Hepatocyte (in vitro differentiated cells): ENCODE results near the gene ITPK1. TPM values are rescaled to one million over a fixed set of nuclear protein-coding genes. Genes with fewer than 3 reads are reported as not detected.

ENCODE experiments used
- DNase-seq: peaks from one replicate; pipeline ENCODE4 v3.0.0-alpha.2; 2016; ENCODE audit warnings: low spot score
- H2AFZ ChIP-seq: fragments of 200-600 bp; sonication (generic); 2 replicates; pipeline ENCODE4 v1.6.0; 2016; ENCODE audit warnings: antibody characterized with exemption, mild to moderate bottlenecking
- H3K27ac ChIP-seq: fragments of 200-600 bp; sonication (generic); 2 replicates; pipeline ENCODE4 v1.5.1; 2016; ENCODE audit warnings: mild to moderate bottlenecking
- H3K27me3 ChIP-seq: fragments of 200-600 bp; sonication (generic); 2 replicates; pipeline ENCODE4 v1.6.1; 2016
- H3K36me3 ChIP-seq: fragments of 200-600 bp; sonication (generic); replicated peaks from 2 replicates; pipeline ENCODE4 v1.5.1; 2016; ENCODE audit warnings: low read depth; ENCODE audit not compliant: insufficient read depth
- H3K4me1 ChIP-seq: fragments of 200-600 bp; sonication (generic); 2 replicates; pipeline ENCODE4 v1.5.1; 2016; ENCODE audit warnings: mild to moderate bottlenecking, moderate library complexity; ENCODE audit not compliant: insufficient read depth
- H3K4me2 ChIP-seq: fragments of 200-600 bp; sonication (generic); 2 replicates; pipeline ENCODE4 v1.6.0; 2016
- H3K4me3 ChIP-seq: fragments of 200-600 bp; sonication (generic); 2 replicates; pipeline ENCODE4 v1.5.1; 2016; ENCODE audit warnings: mild to moderate bottlenecking
- H3K79me2 ChIP-seq: fragments of 200-600 bp; sonication (generic); 2 replicates; pipeline ENCODE4 v1.6.0; 2017; ENCODE audit warnings: mild to moderate bottlenecking
- H3K9me2 ChIP-seq: fragments of 200-600 bp; sonication (generic); replicated peaks from 2 replicates; pipeline ENCODE4 v1.6.0; 2017; ENCODE audit warnings: mild to moderate bottlenecking; ENCODE audit not compliant: insufficient read depth
- H3K9me3 ChIP-seq: fragments of 200-600 bp; sonication (generic); 2 replicates; pipeline ENCODE4 v1.5.1; 2016; ENCODE audit warnings: low read depth, mild to moderate bottlenecking
- H4K20me1 ChIP-seq: fragments of 200-600 bp; sonication (generic); 2 replicates; pipeline ENCODE4 v1.6.0; 2016; ENCODE audit warnings: mild to moderate bottlenecking; ENCODE audit not compliant: insufficient read depth, poor library complexity, severe bottlenecking
- CTCF ChIP-seq: fragments of 200-600 bp; sonication (generic); IDR thresholded peaks from 2 replicates; pipeline ENCODE4 v1.5.1; 2016; ENCODE audit warnings: antibody characterized with exemption, mild to moderate bottlenecking; ENCODE audit not compliant: poor library complexity
- EZH2 ChIP-seq: fragments of 200-600 bp; sonication (generic); IDR thresholded peaks from 2 replicates; pipeline ENCODE4 v1.6.1; 2016; ENCODE audit warnings: antibody characterized with exemption, mild to moderate bottlenecking, borderline replicate concordance
- EZH2phosphoT487 ChIP-seq: fragments of 200-600 bp; sonication (generic); IDR thresholded peaks from one replicate; pipeline ENCODE4 v1.6.1; 2018; ENCODE audit warnings: antibody characterized with exemption, mild to moderate bottlenecking, low read depth, moderate library complexity; ENCODE audit not compliant: unreplicated experiment, severe bottlenecking
- WGBS: methylation state at CpG from one replicate; pipeline ENCODE4 v1.1.6; 2016; ENCODE audit warnings: low lambda C conversion rate; ENCODE audit errors: missing lambda C conversion rate; 5-methylcytosine and 5-hydroxymethylcytosine counted together
- polyA plus RNA-seq: library from polyadenylated mRNA; unstranded; fragments of >200 nt; fragmentation: Nextera tagmentation; extraction: Ambion mirVana; gene quantifications from 2 replicates; pipeline ENCODE4 v1.2.1, GENCODE V29; 2016
- total RNA-seq: library from RNA; depleted of rRNA; stranded (reverse); fragments of >200 nt; gene quantifications from 2 replicates; pipeline ENCODE4 v1.2.3, GENCODE V29; 2014

ITPK1 gene
- total and polyA plus RNA-seq, 2 experiments from 2014 or later = 49.8 to 66.7 TPM

GRCh38 chr14:93120517-93120916 is 4.8 kb upstream of the ITPK1 start:
- no peak overlapping the region for H3K4me2 ChIP-seq
- no peaks in the 10 kb centered on the region for H3K27me3 ChIP-seq
- no peaks in the 10 kb centered on the region for H4K20me1 ChIP-seq
- TF ChIP-seq EZH2 = no peak
- no peak for TF ChIP-seq CTCF
- no peak for TF ChIP-seq EZH2phosphoT487
- no peaks in the 10 kb centered on the region for H3K79me2 ChIP-seq
- no peak overlapping the region for H3K4me3 ChIP-seq
- no peak overlapping the region for H2AFZ ChIP-seq
- H3K9me3 ChIP-seq = no peaks in the 10 kb centered on the region
- H3K27ac ChIP-seq = no peak overlapping the region
- peaks cover 7% of the 10 kb centered on the region for H3K4me1 ChIP-seq
- no peaks in the 10 kb centered on the region for H3K36me3 ChIP-seq
- 94% methylated on average over 4 of the region's 4 CpGs for WGBS
- H3K9me2 ChIP-seq = no peaks in the 10 kb centered on the region
- DNase-seq = no peak

GRCh38 chr14:93116676-93117200 is 1.0 kb upstream of the ITPK1 start:
- Histone ChIP-seq H3K27me3 (no peaks in the 10 kb centered on the region), H3K9me2 (no peaks in the 10 kb centered on the region), H3K4me2 (peak overlapping the region; percentile 86), H3K9me3 (no peaks in the 10 kb centered on the region), H3K4me3 (peak overlapping the region; percentile 73), H4K20me1 (peaks cover 9% of the 10 kb centered on the region), H3K36me3 (no peaks in the 10 kb centered on the region), H3K27ac (peak overlapping the region; percentile 100), H3K79me2 (peaks cover 25% of the 10 kb centered on the region), H3K4me1 (peaks cover 18% of the 10 kb centered on the region), H2AFZ (peak overlapping the region; percentile 96)
- no peak for DNase-seq
- TF ChIP-seq EZH2phosphoT487 (no peak), CTCF (no peak), EZH2 (no peak)
- WGBS = 91% methylated on average over 11 of the region's 11 CpGs

DNA sequence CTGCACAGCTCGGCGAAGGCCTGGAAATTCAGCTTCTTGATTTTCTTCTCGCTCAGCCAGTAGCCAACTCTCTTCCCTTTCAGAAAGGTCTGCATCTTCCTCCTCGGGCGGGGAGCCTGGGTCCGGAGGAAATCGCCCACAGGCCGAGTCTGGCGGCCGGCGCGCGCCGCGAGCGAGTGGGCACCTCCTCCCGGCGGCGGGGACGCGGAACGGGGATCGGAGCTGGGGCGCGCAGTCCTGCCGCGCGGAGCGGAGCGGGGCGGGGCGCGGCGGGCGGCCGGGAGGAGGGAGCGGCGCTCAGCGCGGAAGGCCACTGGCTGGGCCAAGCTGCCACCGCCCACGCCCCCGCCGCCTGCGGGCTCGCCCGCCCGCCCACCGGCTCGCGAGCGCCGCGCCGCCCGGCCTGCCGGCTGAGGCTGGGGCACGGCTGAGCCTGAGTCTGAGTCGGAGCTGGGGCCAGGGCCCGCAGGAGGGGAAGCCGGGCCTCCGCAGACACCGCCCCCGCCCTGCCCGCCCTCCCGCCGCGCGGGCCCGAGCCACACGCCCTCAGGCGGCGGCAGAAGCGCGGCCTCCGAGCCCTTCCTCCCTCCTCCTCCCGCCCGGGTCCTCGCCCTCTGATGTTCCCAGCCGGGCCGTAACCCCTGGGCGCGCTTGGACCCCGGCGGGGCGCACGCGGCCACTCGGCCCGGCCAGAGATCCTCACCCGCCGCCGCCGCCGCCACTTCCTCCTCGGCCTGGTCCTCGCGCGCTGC is 480 bp downstream of the ITPK1 start:
- Histone ChIP-seq H2AFZ (peak overlapping the region; percentile 58), H4K20me1 (peaks cover 15% of the 10 kb centered on the region), H3K4me3 (peak overlapping the region; percentile 80), H3K4me1 (peaks cover 18% of the 10 kb centered on the region), H3K36me3 (no peaks in the 10 kb centered on the region), H3K27ac (peak overlapping the region; percentile 100), H3K79me2 (peaks cover 40% of the 10 kb centered on the region), H3K9me3 (no peaks in the 10 kb centered on the region), H3K4me2 (peak overlapping the region; percentile 86), H3K9me2 (no peaks in the 10 kb centered on the region), H3K27me3 (no peaks in the 10 kb centered on the region)
- WGBS = 0% methylated on average over 6 of the region's 99 CpGs
- no peak for TF ChIP-seq EZH2
- TF ChIP-seq EZH2phosphoT487 = no peak
- no peak for TF ChIP-seq CTCF
- DNase-seq = peak; percentile 97
